K562 (cell line): ENCODE data around the gene SLC17A9. TPM values are rescaled to one million over a fixed set of nuclear protein-coding genes. Genes with fewer than 3 reads are reported as not detected.

Experiments
- ATAC-seq: fragments of 200-7000 bp; cut with Tn5 transposase; 3 replicates; pipeline ENCODE4 v1.9.1; 2020; ENCODE audit warnings: moderate library complexity
- BruUV-seq: library from RNA; stranded (reverse); fragments of 400-500 nt; replicated peaks from 2 replicates; lab custom pipeline; 2021; lab: Mats Ljungman, UMichigan
- CTCF ChIA-PET: fragments of 300-600 bp; formaldehyde crosslinking; extraction: SDS; loops from one replicate; lab custom pipeline; 2021; ENCODE audit warnings: low intra/inter-chr PET ratio; lab: Yijun Ruan, JAX
- POLR2A ChIA-PET: fragments of 300-600, 350-650 bp; sonication (Branson Sonifier 250); formaldehyde crosslinking; extraction: SDS; loops from one replicate; lab custom pipeline; 2021; ENCODE audit warnings: antibody characterized with exemption, inconsistent platforms; lab: Yijun Ruan, JAX
- DNase-seq, 4 experiments: peaks; one replicate each; pipeline versions ENCODE4 v3.0.0 to v3.0.0-alpha.2; 2011 to 2018; ENCODE audit warnings: low spot score in 3 of 4, mixed read lengths in 3 of 4; ENCODE audit errors: extremely low read depth in 1 of 4
- FAIRE-seq: peaks from 2 replicates; lab custom pipeline; 2011; peaks lifted over from hg19 to GRCh38; lab: Jason Lieb, UNC
- H2AFZ ChIP-seq: 2 replicates; pipeline ENCODE4 v1.6.0; 2011; ENCODE audit warnings: low read depth, low read length, control low read depth, inconsistent platforms
- H3K27ac ChIP-seq: fragments of 200-600 bp; 3 replicates; pipeline ENCODE4 v1.8.0; 2011; ENCODE audit warnings: low read depth, mild to moderate bottlenecking, control low read depth, inconsistent platforms, low read length, moderate library complexity, mixed read lengths; ENCODE audit errors: extremely low read depth
- H3K27me3 ChIP-seq, 2 experiments: fragments of 300-600 bp in 1 of 2; 2 replicates in 1 of 2; 3 replicates in 1 of 2; pipeline versions ENCODE4 v1.6.0 to v1.8.0; 2011; ENCODE audit warnings: inconsistent platforms in 2 of 2, low read length in 2 of 2, mild to moderate bottlenecking in 1 of 2, mixed read lengths in 1 of 2, moderate library complexity in 1 of 2; ENCODE audit not compliant: control insufficient read depth in 2 of 2, insufficient read depth in 2 of 2
- H3K36me3 ChIP-seq: fragments of 300-600 bp; 3 replicates; pipeline ENCODE4 v1.8.0; 2011; ENCODE audit warnings: mild to moderate bottlenecking, low read length, inconsistent platforms; ENCODE audit not compliant: control insufficient read depth, insufficient read depth
- H3K4me1 ChIP-seq, 2 experiments: fragments of 200-600 bp in 1 of 2; replicated peaks in 1 of 2; 2 replicates in 1 of 2; 3 replicates in 1 of 2; pipeline versions ENCODE4 v1.5.1 to v1.8.0; 2011; ENCODE audit warnings: inconsistent platforms in 2 of 2, low read length in 2 of 2, mild to moderate bottlenecking in 1 of 2, mixed read lengths in 1 of 2, moderate library complexity in 1 of 2; ENCODE audit not compliant: control insufficient read depth in 2 of 2, insufficient read depth in 2 of 2
- H3K4me2 ChIP-seq: 2 replicates; pipeline ENCODE4 v1.6.1; 2011; ENCODE audit warnings: low read length, control low read depth, inconsistent platforms, mixed read lengths; ENCODE audit not compliant: insufficient read depth
- H3K4me3 ChIP-seq: fragments of 200-600 bp; sonication (generic), shearing (Covaris generic); 2 replicates; pipeline ENCODE4 v1.5.1; 2016; ENCODE audit warnings: control low read depth, inconsistent platforms
- H3K79me2 ChIP-seq: fragments of 200-600 bp; 3 replicates; pipeline ENCODE4 v1.8.0; 2011; ENCODE audit warnings: low read length, inconsistent platforms; ENCODE audit not compliant: control insufficient read depth, insufficient read depth
- H3K9ac ChIP-seq, 2 experiments: 2 replicates each; pipeline versions ENCODE4 v1.6.0 to v1.6.1; 2011; ENCODE audit warnings: low read depth in 2 of 2, low read length in 2 of 2, control low read depth in 1 of 2, inconsistent platforms in 1 of 2, mild to moderate bottlenecking in 1 of 2, mixed read lengths in 1 of 2; ENCODE audit not compliant: insufficient read depth in 1 of 2
- H3K9me1 ChIP-seq: one replicate; pipeline ENCODE4 v1.6.0; 2011; ENCODE audit warnings: inconsistent platforms, mild to moderate bottlenecking, low read length, moderate library complexity; ENCODE audit not compliant: control insufficient read depth, insufficient read depth
- H3K9me3 ChIP-seq: replicated peaks from 2 replicates; pipeline ENCODE4 v1.5.1; 2011; ENCODE audit warnings: low read depth, low read length, inconsistent platforms; ENCODE audit not compliant: control insufficient read depth, insufficient read depth
- H4K20me1 ChIP-seq: replicated peaks from 2 replicates; pipeline ENCODE4 v1.6.1; 2011; ENCODE audit warnings: low read length, inconsistent platforms, mixed read lengths; ENCODE audit not compliant: control insufficient read depth, insufficient read depth
- BRD4 ChIP-seq: fragments of 200-600 bp; sonication (generic); IDR thresholded peaks from 2 replicates; pipeline ENCODE4 v1.6.1; 2017; ENCODE audit warnings: inconsistent platforms
- CHAMP1 ChIP-seq: fragments of 450-650 bp; IDR thresholded peaks from 2 replicates; pipeline ENCODE4 v1.6.1; 2016; ENCODE audit warnings: mild to moderate bottlenecking
- CTCF ChIP-seq, 3 experiments: IDR thresholded peaks in 2 of 3; conservative IDR thresholded peaks in 1 of 3; 2 replicates each; pipeline ENCODE4 v1.5.1; 2011 to 2012; ENCODE audit warnings: low read length in 3 of 3, mild to moderate bottlenecking in 3 of 3, control low read depth in 2 of 3, improper control_type of control experiment in 1 of 3, inconsistent platforms in 1 of 3, low read depth in 1 of 3, mixed read lengths in 1 of 3, moderate library complexity in 1 of 3; ENCODE audit not compliant: insufficient read depth in 2 of 3
- EGR1 ChIP-seq: fragments of 450-650 bp; conservative IDR thresholded peaks from 2 replicates; pipeline ENCODE4 v1.6.1; 2017; ENCODE audit warnings: mild to moderate bottlenecking
- EHMT2 ChIP-seq: fragments of 450-650 bp; IDR thresholded peaks from 2 replicates; pipeline ENCODE4 v1.6.1; 2018; ENCODE audit warnings: antibody characterized with exemption
- FOXA1 ChIP-seq: fragments of 450-650 bp; IDR thresholded peaks from 2 replicates; pipeline ENCODE4 v1.6.1; 2016; ENCODE audit warnings: mild to moderate bottlenecking, borderline replicate concordance
- HDAC6 ChIP-seq: IDR thresholded peaks from 2 replicates; pipeline ENCODE4 v1.6.1; 2012; ENCODE audit warnings: low read depth, mild to moderate bottlenecking, control low read depth, inconsistent platforms, low read length, moderate library complexity
- HOXB6 ChIP-seq: fragments of 250-450 bp; sonication (Bioruptor Pico); IDR thresholded peaks from 2 replicates; pipeline ENCODE4 v1.5.1; 2022; ENCODE audit warnings: mild to moderate bottlenecking, borderline replicate concordance
- RBM14 ChIP-seq: fragments of 200-400 bp; formaldehyde crosslinking; IDR thresholded peaks from 2 replicates; pipeline ENCODE4 v1.6.1; 2018; ENCODE audit warnings: low read depth, mild to moderate bottlenecking, low read length, moderate library complexity, borderline replicate concordance; ENCODE audit not compliant: insufficient read depth
- SNAPC5 ChIP-seq: fragments of 250-450 bp; sonication (Bioruptor Pico); IDR thresholded peaks from 2 replicates; pipeline ENCODE4 v1.8.0; 2021; ENCODE audit warnings: moderate library complexity, mild to moderate bottlenecking, inconsistent platforms
- ZC3H8 ChIP-seq: fragments of 450-650 bp; IDR thresholded peaks from 2 replicates; pipeline ENCODE4 v1.6.1; 2017
- ZNF57 ChIP-seq: fragments of 450-650 bp; formaldehyde crosslinking; IDR thresholded peaks from 2 replicates; pipeline ENCODE4 v1.4.0; 2020; ENCODE audit warnings: mild to moderate bottlenecking, moderate library complexity
- ZNF639 ChIP-seq, 2 experiments: fragments of 200-800 bp in 1 of 2; sonication (Bioruptor generic) in 1 of 2; sonication (generic) in 1 of 2; formaldehyde crosslinking in 1 of 2; IDR thresholded peaks in 1 of 2; conservative IDR thresholded peaks in 1 of 2; 2 replicates each; pipeline versions ENCODE4 v1.5.0 to v1.6.1; 2016 to 2020; ENCODE audit warnings: missing compliant biosample characterization in 1 of 2, missing genetic modification characterization in 1 of 2, missing genetic modification reagents in 1 of 2
- WGBS: fragments of 100-300 bp; shearing (Covaris generic); methylation state at CpG from one replicate; pipeline ENCODE4 v1.1.6; 2016; ENCODE audit warnings: low coverage, mixed read lengths; ENCODE audit not compliant: insufficient coverage; ENCODE audit errors: missing lambda C conversion rate; 5-methylcytosine and 5-hydroxymethylcytosine counted together
- in situ Hi-C: fragments of 300-500 bp; cut with MboI; formaldehyde crosslinking; loops from 4 replicates; pipeline ENCODE4 v1.15.0; 2018; ENCODE audit warnings: inconsistent platforms, mixed read lengths
- intact Hi-C: fragments of 100-400 bp; cut with micrococcal nuclease; formaldehyde crosslinking; loops from 2 replicates; pipeline ENCODE4 v1.14.2; 2022
- polyA plus RNA-seq, 8 experiments: library from polyadenylated mRNA; depleted of rRNA in 4 of 8; stranded (reverse) in 5 of 8; unstranded in 3 of 8; fragments of >200 nt; fragmentation: Nextera tagmentation in 2 of 8; fragmentation: Illumina TruSeq in 1 of 8; extraction: Ambion mirVana in 2 of 8; extraction: Trizol in 1 of 8; gene quantifications; 2 replicates each; pipeline versions ENCODE4 v1.2.1 to v1.2.3, GENCODE V29; 2011 to 2014; ENCODE audit warnings: inconsistent platforms in 1 of 8, missing spikeins in 1 of 8
- total RNA-seq, 7 experiments: library from RNA; depleted of rRNA in 6 of 7; stranded (reverse); fragments of >200 nt in 6 of 7; fragmentation: Illumina TruSeq in 2 of 7; extraction: Trizol in 2 of 7; gene quantifications; 2 replicates each; pipeline versions ENCODE4 v1.2.1 to v1.2.3, GENCODE V29; 2011 to 2021; ENCODE audit warnings: low replicate concordance in 1 of 7

The SLC17A9 gene
- total and polyA plus RNA-seq, 9 of the 15 experiments (the other 6 are each of a cell fraction or from before 2014, with no cell fraction given) = 0.04 to 0.31 TPM; not detected in 7

GRCh38 chr20:62995898-62996595 is 43.5 kb downstream of the SLC17A9 start (continued):
- TF ChIP-seq CTCF (IDR thresholded peaks at IDR 0.05 in 2 of 3, conservative IDR thresholded peaks at IDR 0.05 in 1 of 3; ENCODE audit: insufficient read depth in 2 of 3, low read depth in 1 of 3, low read length in 3 of 3) (0 out of 6 replicates have a peak, but pooled peaks of 1 of the 3 experiments have one; percentile 7), BRD4 (no peak), HOXB6 (no peak)

GRCh38 chr20:62996596-62996982 is 44.1 kb downstream of the SLC17A9 start:
- DNase-seq (no peak), FAIRE-seq (no peak), ATAC-seq (no peak)
- in situ Hi-C loops = no loop called here
- Histone ChIP-seq H3K9me3 (no peaks in the 10 kb centered on the region), H3K79me2 (no peaks in the 10 kb centered on the region), H3K27me3 (peaks cover 59 to 86% of the 10 kb centered on the region in 2 experiments; a peak in 4 of 5 replicates), H2AFZ (no peak overlapping the region), H3K4me2 (no peak overlapping the region), H3K4me3 (no peak overlapping the region), H4K20me1 (peaks cover 16% of the 10 kb centered on the region), H3K36me3 (no peaks in the 10 kb centered on the region), H3K9ac (no peak overlapping the region), H3K4me1 (peaks cover 0 to 12% of the 10 kb centered on the region in 2 experiments; a peak in 2 of 5 replicates), H3K27ac (no peak overlapping the region), H3K9me1 (no peaks in the 10 kb centered on the region)
- WGBS = 4% methylated on average over 12 of the region's 14 CpGs
- no TSS peak for BruUV-seq
- intact Hi-C loops = no loop called here
- CTCF ChIA-PET = no interaction called here
- POLR2A ChIA-PET = no interaction called here
- TF ChIP-seq EHMT2 (no peak), ZNF639 (CRISPR knock-in tag; conservative IDR thresholded peaks at IDR 0.05 in 1 of 2, IDR thresholded peaks at IDR 0.05 in 1 of 2) (no peak), RBM14 (no peak), ZNF57 (CRISPR knock-in tag) (no peak), CHAMP1 (no peak), ZC3H8 (no peak), SNAPC5 (no peak), EGR1 (no peak), FOXA1 (no peak), HDAC6 (no peak)
